ENCODE data around the gene NEUROG1. TPM values are rescaled to one million over a fixed set of nuclear protein-coding genes. Genes with fewer than 3 reads are reported as not detected.

NEUROG1 gene
- total RNA-seq, 2 experiments from 2014 or later = not detected

DNA sequence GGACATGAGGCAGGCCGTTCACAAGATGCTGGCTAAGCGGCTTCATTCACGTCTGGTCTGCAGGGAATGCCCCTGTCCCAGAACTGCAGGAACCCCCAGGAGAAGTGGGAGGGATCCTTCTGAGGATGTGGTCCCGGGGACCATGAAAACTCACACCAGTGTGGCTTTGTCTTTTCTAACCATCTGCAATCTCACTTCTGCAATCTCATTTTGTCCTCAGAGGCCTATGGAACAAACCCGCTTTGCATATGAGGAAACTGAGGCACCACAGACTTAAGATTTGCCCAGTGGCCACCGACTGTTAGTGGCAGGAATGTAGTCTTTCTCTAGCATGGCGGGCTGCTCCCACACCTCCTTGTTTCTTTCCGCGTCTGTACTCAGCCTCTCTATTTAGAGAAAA is 36.1 kb upstream of the NEUROG1 start:
- no peak overlapping the region for H3K27ac ChIP-seq (ENCODE audit: low read depth in 1 of 2, low read length in 2 of 2)
- no peaks in the 10 kb centered on the region for H3K4me1 Mint-ChIP-seq (ENCODE audit: low read depth)
- POLR2A ChIA-PET = no interaction called here
- CTCF ChIA-PET = no interaction called here
- no peak overlapping the region for H3K4me3 Mint-ChIP-seq
- peaks cover 3 to 13% of the 10 kb centered on the region in 2 experiments for H3K27me3 ChIP-seq (ENCODE audit: control insufficient read depth in 1 of 2, insufficient read depth in 2 of 2, low read length in 2 of 2)
- intact Hi-C loops (cut with DNase I, micrococcal nuclease) = no loop called here
- peak in 1 of 14 experiments; percentile 11 for DNase-seq
- no peaks in the 10 kb centered on the region for H3K36me3 Mint-ChIP-seq (ENCODE audit: low read depth)
- no peaks in the 10 kb centered on the region for H3K4me1 ChIP-seq (ENCODE audit: insufficient read depth, low read length)
- ATAC-seq (ENCODE audit: poor library complexity) = no peak
- H3K9me3 Mint-ChIP-seq = no peaks in the 10 kb centered on the region
- H3K27me3 Mint-ChIP-seq = peaks cover 38% of the 10 kb centered on the region
- TF ChIP-seq, protein P1, sequence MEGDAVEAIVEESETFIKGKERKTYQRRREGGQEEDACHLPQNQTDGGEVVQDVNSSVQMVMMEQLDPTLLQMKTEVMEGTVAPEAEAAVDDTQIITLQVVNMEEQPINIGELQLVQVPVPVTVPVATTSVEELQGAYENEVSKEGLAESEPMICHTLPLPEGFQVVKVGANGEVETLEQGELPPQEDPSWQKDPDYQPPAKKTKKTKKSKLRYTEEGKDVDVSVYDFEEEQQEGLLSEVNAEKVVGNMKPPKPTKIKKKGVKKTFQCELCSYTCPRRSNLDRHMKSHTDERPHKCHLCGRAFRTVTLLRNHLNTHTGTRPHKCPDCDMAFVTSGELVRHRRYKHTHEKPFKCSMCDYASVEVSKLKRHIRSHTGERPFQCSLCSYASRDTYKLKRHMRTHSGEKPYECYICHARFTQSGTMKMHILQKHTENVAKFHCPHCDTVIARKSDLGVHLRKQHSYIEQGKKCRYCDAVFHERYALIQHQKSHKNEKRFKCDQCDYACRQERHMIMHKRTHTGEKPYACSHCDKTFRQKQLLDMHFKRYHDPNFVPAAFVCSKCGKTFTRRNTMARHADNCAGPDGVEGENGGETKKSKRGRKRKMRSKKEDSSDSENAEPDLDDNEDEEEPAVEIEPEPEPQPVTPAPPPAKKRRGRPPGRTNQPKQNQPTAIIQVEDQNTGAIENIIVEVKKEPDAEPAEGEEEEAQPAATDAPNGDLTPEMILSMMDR (IDR thresholded peaks at IDR 0.05) = no peak
- H3K4me3 ChIP-seq (ENCODE audit: low read length) = no peak overlapping the region
- no peaks in the 10 kb centered on the region for H3K9me3 ChIP-seq (ENCODE audit: control insufficient read depth in 1 of 2, insufficient read depth in 1 of 2, low read length in 2 of 2)
- no peaks in the 10 kb centered on the region for H3K36me3 ChIP-seq (ENCODE audit: insufficient read depth, low read length)
- H3K27ac Mint-ChIP-seq = no peak overlapping the region

- peaks cover 2% of the 10 kb centered on the region for H3K4me1 ChIP-seq (ENCODE audit: insufficient read depth, low read length)
- intact Hi-C loops (cut with DNase I, micrococcal nuclease) = no loop called here
- H3K36me3 Mint-ChIP-seq (ENCODE audit: low read depth) = no peaks in the 10 kb centered on the region
- TF ChIP-seq, protein P1 (IDR thresholded peaks at IDR 0.05) = no peak
- CTCF ChIA-PET = interaction anchor here (0.7 kb wide), 1 partner anchor 80 kb away, joined by 3 read pairs; no protein-coding TSS in a partner anchor
- no peak overlapping the region for H3K4me3 Mint-ChIP-seq
- H3K9me3 ChIP-seq (ENCODE audit: control insufficient read depth in 1 of 2, insufficient read depth in 1 of 2, low read length in 2 of 2) = no peaks in the 10 kb centered on the region
- no peak overlapping the region for H3K27ac Mint-ChIP-seq
- peaks cover 3 to 13% of the 10 kb centered on the region in 2 experiments for H3K27me3 ChIP-seq (ENCODE audit: control insufficient read depth in 1 of 2, insufficient read depth in 2 of 2, low read length in 2 of 2)
- H3K4me1 Mint-ChIP-seq (ENCODE audit: low read depth) = no peaks in the 10 kb centered on the region
- POLR2A ChIA-PET = no interaction called here
- no peak overlapping the region for H3K4me3 ChIP-seq (ENCODE audit: low read length)
- H3K36me3 ChIP-seq (ENCODE audit: insufficient read depth, low read length) = no peaks in the 10 kb centered on the region
- no peaks in the 10 kb centered on the region for H3K9me3 Mint-ChIP-seq
- ATAC-seq (ENCODE audit: poor library complexity) (no peak), DNase-seq (no peak)
- no peak overlapping the region for H3K27ac ChIP-seq (ENCODE audit: low read depth in 1 of 2, low read length in 2 of 2)
- peaks cover 39% of the 10 kb centered on the region for H3K27me3 Mint-ChIP-seq
Measured at GRCh38 chr5:135571066-135571609, 35.4 kb upstream of the NEUROG1 start.

DNA sequence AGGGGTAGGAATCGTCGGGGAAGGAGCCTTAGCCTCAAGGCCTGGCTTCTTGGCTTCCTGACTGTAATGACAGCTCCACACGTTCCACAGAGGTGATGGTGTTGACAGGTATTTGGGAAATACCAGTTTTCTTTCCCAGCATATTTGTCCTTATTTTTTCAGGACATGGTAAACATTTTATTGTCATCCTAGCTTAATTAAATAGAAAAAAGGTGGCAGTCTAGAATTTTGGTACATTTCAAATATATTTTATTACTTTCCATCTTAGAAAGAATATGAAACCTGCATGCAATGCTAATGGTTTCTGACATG is 34.6 kb upstream of the NEUROG1 start:
- Mint-ChIP-seq H3K4me3 (no peak overlapping the region), H3K9me3 (no peaks in the 10 kb centered on the region), H3K4me1 (ENCODE audit: low read depth) (no peaks in the 10 kb centered on the region), H3K27ac (no peak overlapping the region), H3K27me3 (peaks cover 33% of the 10 kb centered on the region), H3K36me3 (ENCODE audit: low read depth) (no peaks in the 10 kb centered on the region)
- TF ChIP-seq, protein P1 (IDR thresholded peaks at IDR 0.05) = no peak
- CTCF ChIA-PET = no interaction called here
- Histone ChIP-seq H3K27ac (ENCODE audit: low read depth in 1 of 2, low read length in 2 of 2) (no peak overlapping the region), H3K27me3 (ENCODE audit: control insufficient read depth in 1 of 2, insufficient read depth in 2 of 2, low read length in 2 of 2) (peaks cover 3 to 9% of the 10 kb centered on the region in 2 experiments), H3K4me3 (ENCODE audit: low read length) (no peak overlapping the region), H3K4me1 (ENCODE audit: insufficient read depth, low read length) (peaks cover 7% of the 10 kb centered on the region), H3K9me3 (ENCODE audit: control insufficient read depth in 1 of 2, insufficient read depth in 1 of 2, low read length in 2 of 2) (no peaks in the 10 kb centered on the region), H3K36me3 (ENCODE audit: insufficient read depth, low read length) (no peaks in the 10 kb centered on the region)
- POLR2A ChIA-PET = no interaction called here
- intact Hi-C loops (cut with DNase I, micrococcal nuclease) = no loop called here
- no peak for DNase-seq
- no peak for ATAC-seq (ENCODE audit: poor library complexity)
